Endothelial cell of umbilical vein (primary cell): ENCODE data around the gene UBXN2A. TPM values are rescaled to one million over a fixed set of nuclear protein-coding genes. Genes with fewer than 3 reads are reported as not detected.
A peak's percentile ranks its signal among the peaks of the same experiment; 100 is the strongest.

Experiments used
- BruUV-seq: library from RNA; stranded (reverse); fragments of 400-500 nt; replicated peaks from 2 replicates; lab custom pipeline; 2021; lab: Mats Ljungman, UMichigan
- CTCF ChIA-PET: fragments of 300-600, 350-600 bp; sonication (Branson Sonifier 250); formaldehyde crosslinking; loops from one replicate; lab custom pipeline; 2021; ENCODE audit warnings: antibody characterized with exemption, inconsistent platforms; lab: Charles Lee
- POLR2A ChIA-PET: fragments of 300-600, 350-600 bp; sonication (Branson Sonifier 250); formaldehyde crosslinking; loops from one replicate; lab custom pipeline; 2021; ENCODE audit warnings: antibody characterized with exemption, inconsistent platforms; lab: Charles Lee
- DNase-seq: peaks from one replicate; pipeline ENCODE4 v3.0.0-alpha.2; 2011; ENCODE audit warnings: low read depth, low spot score
- FAIRE-seq: peaks from 2 replicates; lab custom pipeline; 2011; peaks lifted over from hg19 to GRCh38; lab: Jason Lieb, UNC
- H2AFZ ChIP-seq: 2 replicates; pipeline ENCODE4 v1.6.0; 2012; ENCODE audit warnings: low read depth, low read length, control low read depth, inconsistent platforms
- H3K27ac ChIP-seq: 2 replicates; pipeline ENCODE4 v1.5.1; 2011; ENCODE audit warnings: low read depth, mild to moderate bottlenecking, control low read depth, low read length, moderate library complexity; ENCODE audit not compliant: insufficient read depth
- H3K27me3 ChIP-seq, 2 experiments: 2 replicates each; pipeline versions ENCODE4 v1.6.0 to v1.6.1; 2011; ENCODE audit warnings: low read length in 2 of 2, mixed read lengths in 1 of 2; ENCODE audit not compliant: control insufficient read depth in 2 of 2, insufficient read depth in 2 of 2
- H3K36me3 ChIP-seq, 2 experiments: 2 replicates in 1 of 2; 3 replicates in 1 of 2; pipeline ENCODE4 v1.5.1; 2011; ENCODE audit warnings: low read length in 2 of 2, mild to moderate bottlenecking in 1 of 2, moderate library complexity in 1 of 2; ENCODE audit not compliant: control insufficient read depth in 2 of 2, insufficient read depth in 2 of 2; ENCODE audit errors: extremely low read depth in 1 of 2
- H3K4me1 ChIP-seq: 3 replicates; pipeline ENCODE4 v1.5.1; 2011; ENCODE audit warnings: mild to moderate bottlenecking, low read length; ENCODE audit not compliant: control insufficient read depth, insufficient read depth; ENCODE audit errors: extremely low read depth
- H3K4me2 ChIP-seq: 2 replicates; pipeline ENCODE4 v1.6.1; 2011; ENCODE audit warnings: low read length, control low read depth, mixed read lengths; ENCODE audit not compliant: insufficient read depth
- H3K4me3 ChIP-seq, 3 experiments: fragments of 200-600 bp in 1 of 3; sonication (generic), shearing (Covaris generic) in 1 of 3; replicated peaks in 1 of 3; 2 replicates each; pipeline ENCODE4 v1.5.1; 2011 to 2016; ENCODE audit warnings: control low read depth in 3 of 3, low read length in 3 of 3, mild to moderate bottlenecking in 2 of 3, inconsistent platforms in 1 of 3, low read depth in 1 of 3, moderate library complexity in 1 of 3; ENCODE audit not compliant: insufficient read depth in 1 of 3
- H3K79me2 ChIP-seq: 2 replicates; pipeline ENCODE4 v1.6.0; 2012; ENCODE audit warnings: low read length, inconsistent platforms; ENCODE audit not compliant: control insufficient read depth, insufficient read depth
- H3K9ac ChIP-seq: replicated peaks from 2 replicates; pipeline ENCODE3; 2011; ENCODE audit warnings: low read length, control low read depth; ENCODE audit not compliant: insufficient read depth; ENCODE audit errors: extremely low read depth
- H3K9me1 ChIP-seq: replicated peaks from 3 replicates; pipeline ENCODE4 v1.6.0; 2011; ENCODE audit warnings: mild to moderate bottlenecking, low read length; ENCODE audit not compliant: control insufficient read depth, insufficient read depth; ENCODE audit errors: extremely low read depth
- H3K9me3 ChIP-seq: replicated peaks from 2 replicates; pipeline ENCODE4 v1.5.1; 2012; ENCODE audit warnings: low read length, inconsistent platforms; ENCODE audit not compliant: control insufficient read depth, insufficient read depth
- H4K20me1 ChIP-seq: replicated peaks from 2 replicates; pipeline ENCODE3; 2011; ENCODE audit warnings: mild to moderate bottlenecking, low read length; ENCODE audit not compliant: control insufficient read depth, insufficient read depth; ENCODE audit errors: extremely low read depth
- EZH2 ChIP-seq: IDR thresholded peaks from 2 replicates; pipeline ENCODE4 v1.6.1; 2012; ENCODE audit warnings: borderline replicate concordance, low read depth, mild to moderate bottlenecking, moderate library complexity, low read length, inconsistent platforms; ENCODE audit not compliant: severe bottlenecking
- FOS ChIP-seq: IDR thresholded peaks from 2 replicates; pipeline ENCODE4 v1.6.1; 2011; ENCODE audit warnings: mild to moderate bottlenecking, low read length, moderate library complexity, borderline replicate concordance; ENCODE audit not compliant: insufficient read depth
- GATA2 ChIP-seq: IDR thresholded peaks from 2 replicates; pipeline ENCODE4 v1.7.0; 2011; ENCODE audit warnings: low read depth, mild to moderate bottlenecking, moderate library complexity, mixed read lengths, low read length; ENCODE audit not compliant: insufficient read length, insufficient read depth
- JUN ChIP-seq: IDR thresholded peaks from 2 replicates; pipeline ENCODE4 v1.6.1; 2011; ENCODE audit warnings: borderline replicate concordance, low read depth; ENCODE audit not compliant: insufficient read length, insufficient read depth
- MAX ChIP-seq: IDR thresholded peaks from 2 replicates; pipeline ENCODE4 v1.6.1; 2011; ENCODE audit not compliant: insufficient read depth, insufficient read length
- MYC ChIP-seq: IDR thresholded peaks from one replicate; pipeline ENCODE4 v1.6.1; 2011; ENCODE audit warnings: mild to moderate bottlenecking, low read depth, low read length
- POLR2A ChIP-seq: IDR thresholded peaks from 2 replicates; pipeline ENCODE4 v1.6.1; 2012; ENCODE audit warnings: low read depth, mild to moderate bottlenecking, control low read depth, low read length
- POLR2AphosphoS5 ChIP-seq: IDR thresholded peaks from 2 replicates; pipeline ENCODE4 v1.6.1; 2012; ENCODE audit warnings: low read depth, mild to moderate bottlenecking, control low read depth, low read length, moderate library complexity; ENCODE audit not compliant: insufficient read depth
- dilution Hi-C: fragments of 300-500 bp; cut with MboI; formaldehyde crosslinking; loops from one replicate; pipeline ENCODE4 v1.15.0; 2019; ENCODE audit warnings: low sequenced_read_pairs; ENCODE audit not compliant: extremely low pct_ligation_motif_present
- intact Hi-C: fragments of 100-400 bp; cut with micrococcal nuclease; formaldehyde crosslinking; loops from one replicate; pipeline ENCODE4 v1.10.0; 2022
- polyA plus RNA-seq, 4 experiments: library from polyadenylated mRNA; depleted of rRNA in 3 of 4; stranded (reverse) in 3 of 4; unstranded in 1 of 4; fragments of >200 nt; gene quantifications; 2 replicates each; pipeline versions ENCODE4 v1.2.1 to v1.2.3, GENCODE V29; 2011 to 2012; ENCODE audit warnings: missing spikeins in 1 of 4
- total RNA-seq: library from RNA; stranded (reverse); gene quantifications from 2 replicates; pipeline ENCODE4 v1.2.3, GENCODE V29; 2021
- TF ChIP-seq, protein P1 (sequence below), 2 donors: IDR thresholded peaks; 1 replicate in 1 of 2; 2 replicates in 1 of 2; pipeline ENCODE4 v1.5.1; 2011; ENCODE audit warnings: low read length in 2 of 2, mild to moderate bottlenecking in 2 of 2, moderate library complexity in 2 of 2, control low read depth in 1 of 2, inconsistent platforms in 1 of 2, low read depth in 1 of 2; ENCODE audit not compliant: insufficient read depth in 1 of 2; ENCODE audit errors: extremely low read depth in 1 of 2

UBXN2A gene
- total and polyA plus RNA-seq, 2 donors (not counting 3 experiments of a cell fraction or from before 2014, with no cell fraction given), result 3.6 to 19.0 TPM

- no peak overlapping the region for H3K9ac ChIP-seq
- no peak overlapping the region for H3K4me3 ChIP-seq
- no peak for DNase-seq
- no peak overlapping the region for H3K27ac ChIP-seq
- no peak overlapping the region for H3K4me2 ChIP-seq
- no peaks in the 10 kb centered on the region for H3K9me3 ChIP-seq
- ChIA-PET POLR2A (interaction anchor here (0.7 kb wide), 1 partner anchor 15 kb away, joined by 3 read pairs; no protein-coding TSS in a partner anchor), CTCF (interaction anchor here (1.4 kb wide), 1 partner anchor 27 kb away, joined by 5 read pairs; the partner anchor contains the start of gene ATAD2B)
- H3K4me1 ChIP-seq, result no peaks in the 10 kb centered on the region
- TF ChIP-seq JUN (no peak), FOS (no peak), EZH2 (no peak), POLR2AphosphoS5 (no peak), MYC (no peak), POLR2A (no peak), GATA2 (no peak), MAX (no peak)
- TF ChIP-seq, protein P1, sequence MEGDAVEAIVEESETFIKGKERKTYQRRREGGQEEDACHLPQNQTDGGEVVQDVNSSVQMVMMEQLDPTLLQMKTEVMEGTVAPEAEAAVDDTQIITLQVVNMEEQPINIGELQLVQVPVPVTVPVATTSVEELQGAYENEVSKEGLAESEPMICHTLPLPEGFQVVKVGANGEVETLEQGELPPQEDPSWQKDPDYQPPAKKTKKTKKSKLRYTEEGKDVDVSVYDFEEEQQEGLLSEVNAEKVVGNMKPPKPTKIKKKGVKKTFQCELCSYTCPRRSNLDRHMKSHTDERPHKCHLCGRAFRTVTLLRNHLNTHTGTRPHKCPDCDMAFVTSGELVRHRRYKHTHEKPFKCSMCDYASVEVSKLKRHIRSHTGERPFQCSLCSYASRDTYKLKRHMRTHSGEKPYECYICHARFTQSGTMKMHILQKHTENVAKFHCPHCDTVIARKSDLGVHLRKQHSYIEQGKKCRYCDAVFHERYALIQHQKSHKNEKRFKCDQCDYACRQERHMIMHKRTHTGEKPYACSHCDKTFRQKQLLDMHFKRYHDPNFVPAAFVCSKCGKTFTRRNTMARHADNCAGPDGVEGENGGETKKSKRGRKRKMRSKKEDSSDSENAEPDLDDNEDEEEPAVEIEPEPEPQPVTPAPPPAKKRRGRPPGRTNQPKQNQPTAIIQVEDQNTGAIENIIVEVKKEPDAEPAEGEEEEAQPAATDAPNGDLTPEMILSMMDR (IDR thresholded peaks at IDR 0.05; ENCODE audit: extremely low read depth in 1 of 2, insufficient read depth in 1 of 2, low read depth in 1 of 2, low read length in 2 of 2), result no peak
- no peaks in the 10 kb centered on the region for H4K20me1 ChIP-seq
- no peak overlapping the region for H2AFZ ChIP-seq
- intact Hi-C loops, result no loop called here
- H3K79me2 ChIP-seq, result peaks cover 14% of the 10 kb centered on the region
- dilution Hi-C loops, result no loop called here
- FAIRE-seq, result peak; percentile 59
- no TSS peak for BruUV-seq
- H3K27me3 ChIP-seq, result no peaks in the 10 kb centered on the region
- no peaks in the 10 kb centered on the region for H3K36me3 ChIP-seq
- H3K9me1 ChIP-seq, result no peaks in the 10 kb centered on the region
These were observed 14.2 kb downstream of the UBXN2A start for GRCh38 chr2:23954325-23955014.
